BLaER1 treated with 17β-estradiol and CSF1 and Interleukin-3, amounts not matched to agents 10 nM and 100 nM (cell line): ENCODE results near the gene SURF6.
"Not testable (repeated sequence)": the region's sequence is repeated elsewhere in the genome, so short reads cannot be mapped to it uniquely, and the experiment has no call there.

Experiments used
- H3K27ac ChIP-seq, 11 experiments: shearing (Covaris generic); formaldehyde crosslinking; 2 replicates each; pipeline ENCODE4 v1.8.1; 2022
- H3K27me3 ChIP-seq, 11 experiments: shearing (Covaris generic); formaldehyde crosslinking; 2 replicates each; pipeline ENCODE4 v1.8.1; 2022
- H3K36me3 ChIP-seq, 11 experiments: shearing (Covaris generic); formaldehyde crosslinking; 2 replicates each; pipeline ENCODE4 v1.8.1; 2022
- H3K4me1 ChIP-seq, 10 experiments: shearing (Covaris generic); formaldehyde crosslinking; 2 replicates each; pipeline ENCODE4 v1.8.1; 2022
- H3K4me2 ChIP-seq, 11 experiments: shearing (Covaris generic); formaldehyde crosslinking; 2 replicates each; pipeline ENCODE4 v1.8.1; 2022
- H3K4me3 ChIP-seq, 10 experiments: shearing (Covaris generic); formaldehyde crosslinking; 2 replicates each; pipeline ENCODE4 v1.8.1; 2022
- H3K9ac ChIP-seq, 11 experiments: shearing (Covaris generic); formaldehyde crosslinking; 2 replicates each; pipeline ENCODE4 v1.8.1; 2022
- H3K9me3 ChIP-seq, 11 experiments: shearing (Covaris generic); formaldehyde crosslinking; replicated peaks in 1 of 11; 2 replicates each; pipeline ENCODE4 v1.8.1; 2022
- H4K20me1 ChIP-seq, 11 experiments: shearing (Covaris generic); formaldehyde crosslinking; 2 replicates each; pipeline ENCODE4 v1.8.1; 2022
- Cebpa-rat ChIP-seq, 11 experiments: shearing (Covaris generic); IDR thresholded peaks; 2 replicates each; pipeline ENCODE4 v1.8.1; 2022

The SURF6 gene

GRCh38 chr9:133331641-133332380, 4.2 kb downstream of the SURF6 start:
- Histone ChIP-seq H3K36me3 (peaks cover 44 to 72% (median 58%) of the 10 kb centered on the region in 11 experiments), H3K9me3 (no peaks in the 10 kb centered on the region), H3K27ac (no peak overlapping the region)

DNA sequence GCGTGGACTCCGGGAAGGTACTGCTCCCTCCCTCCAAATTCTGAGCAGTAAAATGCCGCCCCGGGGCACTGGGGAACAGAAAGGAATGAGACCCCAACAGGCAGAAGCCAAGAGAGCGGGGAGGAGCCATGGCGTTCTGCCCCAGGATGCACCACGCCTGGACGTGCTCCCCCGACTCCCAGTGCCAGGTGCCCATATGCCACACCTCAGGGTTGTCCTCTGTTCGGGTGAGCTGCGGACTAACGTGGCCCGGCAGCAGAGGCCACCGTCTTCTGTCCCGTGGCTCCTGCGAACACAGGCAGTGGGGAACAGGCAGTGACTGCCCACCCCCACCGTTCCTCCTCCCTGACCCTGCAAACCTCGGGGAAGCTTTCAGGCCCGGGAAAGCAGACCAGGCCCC, 4.8 kb downstream of the SURF6 start:
- Histone ChIP-seq H4K20me1 (peaks cover 7 to 89% (median 75%) of the 10 kb centered on the region in 11 experiments; a peak in 21 of 22 replicates), H3K9me3 (no peaks in the 10 kb centered on the region), H3K4me1 (peaks cover 12 to 31% (median 19%) of the 10 kb centered on the region in 10 experiments), H3K4me3 (no peak overlapping the region), H3K27ac (no peak overlapping the region), H3K4me2 (no peak overlapping the region), H3K9ac (peak overlapping the region in 5 of 11 experiments; percentile 3 to 41 (median 8); a peak in 3 of 22 replicates), H3K36me3 (peaks cover 44 to 72% (median 58%) of the 10 kb centered on the region in 11 experiments), H3K27me3 (no peaks in the 10 kb centered on the region)
- no peak for TF ChIP-seq Cebpa-rat (IDR thresholded peaks at IDR 0.05)

More at GRCh38 chr9:133331641-133332380, 4.2 kb downstream of the SURF6 start:
- Histone ChIP-seq H3K4me1 (peaks cover 18 to 37% (median 25%) of the 10 kb centered on the region in 10 experiments), H3K9ac (peak overlapping the region in 5 of 11 experiments; percentile 3 to 41 (median 15); a peak in 4 of 22 replicates), H3K4me2 (no peak overlapping the region), H3K27me3 (no peaks in the 10 kb centered on the region), H4K20me1 (peaks cover 7 to 89% (median 75%) of the 10 kb centered on the region in 11 experiments; a peak in 21 of 22 replicates), H3K4me3 (no peak overlapping the region)
- no peak for TF ChIP-seq Cebpa-rat (IDR thresholded peaks at IDR 0.05)

GRCh38 chr9:133329306-133330156, 6.5 kb downstream of the SURF6 start:
- H3K4me2 ChIP-seq, H3K4me3 ChIP-seq, H3K27me3 ChIP-seq, H3K27ac ChIP-seq, H3K9ac ChIP-seq, H3K9me3 ChIP-seq: not testable (repeated sequence)
- H3K4me1 ChIP-seq = peaks cover 4 to 25% (median 12%) of the 10 kb centered on the region in 10 experiments
- peaks cover 44 to 68% (median 55%) of the 10 kb centered on the region in 11 experiments for H3K36me3 ChIP-seq
- H4K20me1 ChIP-seq = peaks cover 7 to 76% (median 69%) of the 10 kb centered on the region in 11 experiments; a peak in 21 of 22 replicates

GRCh38 chr9:133327834-133328484, 8.0 kb downstream of the SURF6 start:
- Histone ChIP-seq H3K4me2 (no peak overlapping the region), H3K4me1 (peaks cover 0 to 13% (median 0%) of the 10 kb centered on the region in 10 experiments; a peak in 4 of 20 replicates), H3K4me3 (no peak overlapping the region), H3K36me3 (peaks cover 30 to 53% (median 40%) of the 10 kb centered on the region in 11 experiments), H4K20me1 (peaks cover 7 to 61% (median 53%) of the 10 kb centered on the region in 11 experiments; a peak in 21 of 22 replicates), H3K9ac (no peak overlapping the region), H3K27ac (no peak overlapping the region), H3K9me3 (peaks cover 0 to 12% (median 6%) of the 10 kb centered on the region in 11 experiments; a peak in 10 of 22 replicates), H3K27me3 (no peaks in the 10 kb centered on the region)
- no peak for TF ChIP-seq Cebpa-rat (IDR thresholded peaks at IDR 0.05)

- not testable (repeated sequence) for H3K27ac ChIP-seq, H3K4me2 ChIP-seq, H3K27me3 ChIP-seq, H3K4me1 ChIP-seq, H3K4me3 ChIP-seq, H3K9ac ChIP-seq
- Histone ChIP-seq H3K9me3 (peaks cover 0 to 12% (median 6%) of the 10 kb centered on the region in 11 experiments; a peak in 10 of 22 replicates), H4K20me1 (peaks cover 7 to 51% (median 44%) of the 10 kb centered on the region in 11 experiments; a peak in 21 of 22 replicates), H3K36me3 (peaks cover 20 to 43% (median 30%) of the 10 kb centered on the region in 11 experiments)
These were observed 9.0 kb downstream of the SURF6 start for GRCh38 chr9:133327021-133327420.

DNA sequence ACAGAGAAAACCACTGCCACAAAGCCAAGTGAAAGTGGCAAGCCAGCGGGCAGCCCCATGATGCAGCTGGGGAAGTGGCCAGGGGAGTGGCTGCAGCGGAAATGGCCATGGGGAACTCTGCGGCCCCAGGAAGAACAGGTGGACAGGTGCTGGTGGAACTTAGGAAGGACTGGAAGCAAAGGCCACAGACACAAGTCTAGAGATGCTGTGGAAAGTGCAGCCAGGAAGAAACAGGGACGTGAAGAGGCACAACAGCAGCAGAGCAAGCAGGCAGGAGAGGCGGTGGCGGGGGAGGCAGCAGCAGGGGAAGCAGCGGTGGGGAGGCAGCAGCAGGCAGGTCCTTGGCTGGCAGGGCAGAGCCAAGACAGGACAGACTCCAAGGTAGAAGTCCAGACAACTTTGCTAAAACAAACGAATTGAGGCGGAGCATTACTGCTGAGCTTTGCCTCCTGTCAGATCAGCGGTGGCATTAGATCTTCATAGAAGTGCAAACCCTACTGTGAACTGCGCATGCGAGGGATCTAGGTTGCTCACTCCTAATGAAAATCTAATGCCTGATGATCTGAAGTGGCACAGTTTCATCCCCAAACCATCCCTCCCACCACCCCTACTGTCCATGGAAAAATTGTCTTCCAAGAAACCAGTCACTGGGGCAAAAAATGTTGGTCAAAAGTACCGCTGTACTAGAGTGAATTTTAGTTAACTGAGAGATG, 11.8 kb downstream of the SURF6 start:
- no peak overlapping the region for H3K4me3 ChIP-seq
- peaks cover 0 to 4% (median 0%) of the 10 kb centered on the region in 10 experiments; a peak in 1 of 20 replicates for H3K4me1 ChIP-seq
- no peak overlapping the region for H3K27ac ChIP-seq
- peaks cover 0 to 22% (median 15%) of the 10 kb centered on the region in 11 experiments; a peak in 17 of 22 replicates for H4K20me1 ChIP-seq
- TF ChIP-seq Cebpa-rat (IDR thresholded peaks at IDR 0.05) = no peak
- peak overlapping the region in 1 of 11 experiments; percentile 16; a peak in 1 of 22 replicates for H3K4me2 ChIP-seq
- peaks cover 0 to 12% (median 6%) of the 10 kb centered on the region in 11 experiments; a peak in 10 of 22 replicates for H3K9me3 ChIP-seq
- H3K36me3 ChIP-seq = peaks cover 0 to 16% (median 6%) of the 10 kb centered on the region in 11 experiments; a peak in 7 of 22 replicates
- no peaks in the 10 kb centered on the region for H3K27me3 ChIP-seq
- no peak overlapping the region for H3K9ac ChIP-seq

GRCh38 chr9:133323211-133323610, 12.8 kb downstream of the SURF6 start:
- Histone ChIP-seq H3K4me2 (no peak overlapping the region; a peak in 1 of 22 replicates), H3K9me3 (peaks cover 0 to 12% (median 6%) of the 10 kb centered on the region in 11 experiments; a peak in 10 of 22 replicates), H3K4me3 (no peak overlapping the region), H3K4me1 (peaks cover 0 to 4% (median 0%) of the 10 kb centered on the region in 10 experiments; a peak in 1 of 20 replicates), H3K27ac (no peak overlapping the region), H3K27me3 (no peaks in the 10 kb centered on the region), H3K36me3 (peaks cover 0 to 6% (median 0%) of the 10 kb centered on the region in 11 experiments; a peak in 3 of 22 replicates), H4K20me1 (peaks cover 0 to 13% (median 6%) of the 10 kb centered on the region in 11 experiments; a peak in 13 of 22 replicates), H3K9ac (no peak overlapping the region)
- no peak for TF ChIP-seq Cebpa-rat (IDR thresholded peaks at IDR 0.05)

DNA sequence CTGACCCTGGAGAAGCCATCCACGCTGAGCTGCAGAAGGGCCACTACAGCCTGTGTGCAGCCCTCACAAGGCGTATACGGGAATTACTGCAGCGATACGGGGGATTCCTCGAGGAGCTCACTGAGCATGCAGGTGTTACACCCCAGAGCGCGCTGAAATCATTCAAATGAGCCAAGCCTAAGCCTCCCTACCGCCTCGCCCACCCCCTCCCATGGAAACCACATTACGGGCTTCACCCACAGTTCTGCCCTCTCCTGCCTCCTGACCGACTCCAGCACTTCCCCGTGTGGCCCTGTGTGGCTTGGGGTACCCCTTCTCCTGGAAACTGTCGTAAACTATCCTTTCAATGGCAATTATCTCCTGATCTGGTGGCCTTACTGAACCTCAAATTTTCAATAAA, 13.3 kb downstream of the SURF6 start:
- Histone ChIP-seq H3K36me3 (0 out of 22 replicates have a peak, but pooled peaks cover 0 to 1% (median 0%) of the 10 kb centered on the region in 11 experiments), H3K9me3 (peaks cover 0 to 12% (median 6%) of the 10 kb centered on the region in 11 experiments; a peak in 10 of 22 replicates), H3K4me1 (peaks cover 0 to 4% (median 0%) of the 10 kb centered on the region in 10 experiments; a peak in 1 of 20 replicates), H3K9ac (no peak overlapping the region), H4K20me1 (peaks cover 0 to 8% (median 1%) of the 10 kb centered on the region in 11 experiments; a peak in 9 of 22 replicates), H3K4me2 (no peak overlapping the region), H3K27me3 (no peaks in the 10 kb centered on the region), H3K4me3 (no peak overlapping the region), H3K27ac (no peak overlapping the region)
- TF ChIP-seq Cebpa-rat (IDR thresholded peaks at IDR 0.05) = no peak
